NCI-H2227 treated with DMSO at 0.1 percent for 48 hours (cell line): Measurements from ENCODE around the gene TEPSIN.

Source experiments
- DNase-seq: peaks from one replicate; lab custom pipeline; 2025; lab: John Stamatoyannopoulos, UW

The TEPSIN gene

GRCh38 chr17:81219476-81220180, 19.2 kb downstream of the TEPSIN start:
- no peak for DNase-seq

DNA sequence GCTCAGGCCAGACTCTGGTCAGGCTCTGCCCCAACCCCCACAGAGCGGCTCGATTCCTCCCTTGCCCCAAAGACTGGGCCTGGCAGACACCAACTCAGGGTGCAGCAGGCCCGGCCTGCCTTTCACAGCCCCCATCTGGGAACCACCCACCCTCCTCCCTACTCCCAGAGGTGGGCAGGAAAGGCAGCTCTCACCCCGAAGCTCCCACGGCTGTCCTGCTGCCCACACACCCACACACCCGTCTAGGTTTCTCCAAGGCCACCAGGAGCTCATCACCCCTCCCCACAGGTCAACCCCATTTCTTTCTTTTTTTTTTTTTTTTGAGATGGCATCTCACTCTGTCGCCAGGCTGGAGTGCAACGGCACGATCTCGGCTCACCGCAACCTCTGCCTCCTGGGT, 19.9 kb downstream of the TEPSIN start:
- DNase-seq: no peak

GRCh38 chr17:81218459-81218858, 20.4 kb downstream of the TEPSIN start:
- DNase-seq: no peak

GRCh38 chr17:81217491-81217890, 21.4 kb downstream of the TEPSIN start:
- no peak for DNase-seq

DNA sequence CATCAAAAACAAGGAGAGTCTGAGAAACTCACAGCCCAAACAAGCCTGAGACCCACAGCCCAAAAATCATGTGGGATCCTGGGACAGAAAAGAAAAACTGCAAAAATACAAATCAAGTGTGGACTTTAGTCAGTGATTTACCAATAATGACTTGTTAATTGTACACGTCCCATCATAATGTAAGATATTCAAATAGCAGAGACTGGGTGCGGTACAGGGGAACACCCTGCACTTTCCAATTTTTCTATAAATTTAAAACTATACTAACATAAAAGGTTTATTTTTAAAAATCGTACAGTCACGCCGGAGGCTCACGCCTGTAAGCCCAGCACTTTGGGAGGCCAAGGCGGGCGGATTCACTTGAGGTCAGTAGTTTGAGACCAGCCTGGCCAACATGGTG, 24.9 kb downstream of the TEPSIN start:
- no peak for DNase-seq

DNA sequence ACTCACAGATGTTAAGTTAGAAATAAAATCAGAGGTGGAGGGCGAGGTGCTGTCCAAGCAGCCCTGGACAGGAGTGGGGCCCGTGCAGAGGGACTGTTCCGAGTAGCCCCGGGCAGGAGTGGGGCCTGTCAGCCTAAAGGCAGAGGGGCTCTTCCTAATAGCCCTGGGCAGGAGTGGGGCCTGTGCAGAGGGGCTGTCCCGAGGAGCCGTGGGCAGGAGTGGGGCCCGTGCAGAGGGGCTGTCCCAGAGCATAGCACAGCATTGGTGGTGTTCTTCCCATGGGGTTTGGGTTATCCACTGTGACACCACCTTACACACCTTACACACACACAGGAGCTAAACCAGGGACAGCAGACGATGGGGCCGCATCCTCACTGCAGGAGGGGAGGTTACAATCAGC, 26.5 kb downstream of the TEPSIN start:
- no peak for DNase-seq

GRCh38 chr17:81210868-81211267, 28.0 kb downstream of the TEPSIN start:
- no peak for DNase-seq

DNA sequence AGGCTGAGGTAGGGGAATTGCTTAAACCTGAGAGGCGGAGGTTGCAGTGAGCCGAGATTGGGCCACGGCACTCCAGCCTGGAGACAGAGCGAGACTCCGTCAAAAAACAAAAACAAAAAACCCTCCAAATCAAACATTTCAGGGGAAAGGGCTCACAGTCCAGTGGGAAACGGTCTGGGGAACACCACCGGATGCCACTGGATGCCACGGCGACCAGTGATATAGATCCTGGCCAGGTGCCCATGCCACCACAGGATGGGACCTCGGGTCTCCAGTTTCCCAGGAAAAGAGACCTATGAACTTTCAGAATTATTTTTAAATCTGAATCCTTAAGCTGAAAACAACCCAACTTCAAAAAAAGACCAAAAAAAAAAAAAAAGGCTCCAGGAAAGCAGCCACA, 28.4 kb downstream of the TEPSIN start:
- no peak for DNase-seq

- no peak for DNase-seq
These were observed 29.7 kb downstream of the TEPSIN start for GRCh38 chr17:81209141-81209540.

- DNase-seq: no peak
These were observed 30.2 kb downstream of the TEPSIN start for GRCh38 chr17:81208651-81209050.

DNA sequence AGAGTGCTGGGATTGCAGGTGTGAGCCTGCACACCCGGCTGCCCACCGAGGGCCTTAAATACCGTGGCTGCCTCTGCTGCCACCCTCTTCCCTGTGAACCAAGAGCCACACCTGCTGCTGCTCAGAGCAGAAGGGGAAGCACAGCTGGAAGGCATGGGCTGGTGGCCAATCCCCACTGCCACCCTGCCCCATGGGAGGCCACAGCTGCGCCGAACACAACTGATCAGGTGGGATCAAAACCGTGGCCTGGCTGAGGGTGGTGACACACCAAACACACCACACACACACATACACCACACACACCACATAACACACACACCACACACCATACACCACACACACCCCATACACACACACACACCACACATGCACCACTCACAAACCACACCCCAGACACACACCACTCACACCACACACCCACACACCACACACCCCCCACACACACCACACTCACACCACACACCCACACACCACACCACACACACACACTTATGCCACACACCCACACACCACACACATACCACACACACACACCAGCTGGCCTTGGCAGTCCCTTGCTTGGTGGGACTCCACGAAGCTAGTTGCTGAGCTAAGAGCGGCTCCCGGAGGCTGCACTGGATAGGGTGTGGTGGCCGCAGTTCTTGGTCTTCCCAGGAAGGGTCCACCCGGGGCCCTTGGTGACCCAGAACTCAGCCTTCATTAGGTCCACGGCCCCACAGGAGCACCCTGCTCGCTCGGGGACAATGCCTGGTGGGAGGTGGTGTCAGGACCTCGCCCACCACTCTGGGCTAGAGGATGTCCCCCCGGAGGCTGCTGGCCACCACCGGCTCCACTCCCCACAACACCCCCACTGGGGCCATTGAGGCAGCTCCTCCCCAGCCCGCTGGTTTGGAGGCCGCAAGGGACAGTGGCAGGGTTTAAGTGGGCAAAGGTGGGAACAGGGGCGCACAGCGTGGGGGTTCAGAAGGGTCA, 31.0 kb downstream of the TEPSIN start:
- no peak for DNase-seq

DNA sequence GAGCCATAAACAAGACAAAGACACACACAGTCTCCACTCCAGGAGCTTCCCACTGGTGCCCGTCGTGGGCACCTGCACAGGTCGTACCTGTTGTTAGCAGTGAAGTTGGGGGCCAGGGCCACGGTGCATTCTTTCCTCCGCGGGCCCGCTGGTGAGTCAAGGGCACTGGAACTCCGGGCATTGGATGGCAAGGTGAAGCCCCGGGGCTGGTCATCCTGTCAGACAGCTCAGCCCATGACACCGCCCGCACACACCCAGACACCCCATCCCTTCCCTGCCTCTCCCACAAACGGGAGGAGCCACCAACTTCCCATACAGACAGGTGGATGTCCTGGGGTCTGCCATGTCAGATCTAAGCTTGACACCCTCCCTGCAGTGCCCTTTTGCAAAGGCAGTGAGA, 32.2 kb downstream of the TEPSIN start:
- no peak for DNase-seq

DNA sequence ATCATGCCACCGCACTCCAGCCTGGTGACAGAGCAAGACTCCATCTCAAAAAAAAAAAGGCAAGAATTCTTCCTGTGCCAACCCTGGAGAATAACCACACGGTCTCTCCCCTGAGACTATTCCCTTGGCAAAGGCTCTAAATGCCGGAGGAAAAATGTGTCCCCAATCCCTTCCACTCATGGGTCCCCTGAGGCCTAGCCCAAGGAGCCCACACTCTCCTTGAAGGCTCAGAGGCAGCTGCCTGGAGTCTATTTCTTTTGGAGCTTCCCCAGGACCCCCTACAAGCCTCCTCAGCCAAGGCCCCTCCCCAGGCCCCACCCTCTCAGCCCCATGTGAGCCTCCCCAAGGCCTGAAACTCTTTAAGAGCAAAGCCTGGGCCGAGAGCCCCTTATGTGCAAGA, 32.7 kb downstream of the TEPSIN start:
- no peak for DNase-seq

DNA sequence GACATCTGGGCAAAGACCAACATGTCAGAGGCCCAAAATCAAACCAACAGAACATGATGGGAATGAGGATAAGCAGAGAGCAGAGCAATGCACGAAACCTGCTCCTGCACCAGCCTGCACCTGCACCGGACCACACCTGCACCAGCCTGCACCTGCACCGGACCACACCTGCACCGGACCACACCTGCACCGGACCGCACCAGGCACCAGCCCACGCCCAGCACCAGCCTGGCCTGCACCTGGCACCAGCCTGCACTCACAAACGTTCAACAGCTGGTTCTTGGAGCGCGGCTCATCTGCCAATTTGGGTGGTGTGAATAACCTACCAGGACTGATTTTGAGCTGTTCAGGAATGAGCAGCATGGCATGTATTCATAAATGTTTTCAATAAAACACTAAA, 34.3 kb downstream of the TEPSIN start:
- DNase-seq: no peak

DNA sequence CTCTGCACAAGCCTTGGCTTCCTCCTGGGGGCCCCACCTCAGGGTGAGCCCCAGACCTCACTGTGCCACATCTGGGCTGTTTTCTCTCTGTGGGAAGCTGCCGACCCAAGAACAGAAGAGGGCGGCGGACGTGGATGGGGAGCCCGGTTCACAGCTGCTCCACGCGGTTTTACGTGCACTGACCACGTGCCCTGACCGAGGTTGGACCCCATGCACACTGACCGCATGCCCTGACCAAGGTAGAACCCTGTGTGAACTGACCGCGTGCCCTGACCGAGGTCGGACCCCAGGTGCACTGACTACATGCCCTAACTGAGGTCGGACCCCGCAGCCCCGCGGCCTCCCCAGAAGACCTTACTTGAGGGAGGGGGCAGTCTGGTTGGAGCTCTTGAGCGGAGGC, 35.7 kb downstream of the TEPSIN start:
- DNase-seq: no peak

GRCh38 chr17:81202318-81202717, 36.5 kb downstream of the TEPSIN start:
- DNase-seq: no peak

GRCh38 chr17:81200695-81201580, 37.9 kb downstream of the TEPSIN start:
- DNase-seq: peak; percentile 9

DNA sequence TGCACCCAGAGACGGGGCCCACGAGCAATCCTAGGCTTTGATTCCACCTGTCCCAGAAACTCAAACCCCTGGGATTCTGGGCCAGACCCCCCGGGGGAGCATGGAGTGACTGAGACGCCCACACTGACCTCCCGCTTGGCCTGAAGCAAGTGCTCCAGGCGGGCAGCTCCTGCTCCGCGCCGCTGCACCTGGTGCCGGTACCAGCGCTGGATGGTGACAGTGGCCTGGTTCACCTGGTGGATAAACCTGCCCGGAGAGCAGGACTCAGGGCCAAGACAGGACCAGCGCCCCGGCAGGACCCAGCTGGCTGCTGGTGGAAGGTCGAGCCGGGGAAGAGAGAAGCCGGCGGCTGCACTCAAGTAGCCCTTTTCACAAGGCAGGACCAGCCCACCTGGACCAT, 38.7 kb downstream of the TEPSIN start:
- DNase-seq: no peak

DNA sequence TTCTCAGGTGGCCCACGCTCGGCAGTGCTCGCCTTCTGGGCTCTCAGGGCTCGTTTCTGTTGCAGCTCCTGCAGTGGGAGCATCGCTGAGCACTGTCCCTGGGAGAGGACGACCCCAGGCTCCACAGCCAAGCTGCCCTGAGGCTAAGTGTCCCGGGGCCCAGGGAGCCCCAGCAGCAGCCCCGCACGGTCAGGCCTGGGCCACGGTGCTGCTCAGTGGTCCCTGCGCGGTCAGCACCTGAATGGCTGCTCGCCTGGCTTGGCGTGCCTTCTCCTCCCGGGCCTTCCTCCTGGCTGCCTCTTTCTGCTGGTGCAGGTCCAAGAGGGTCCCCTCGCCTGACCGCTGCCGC, 39.4 kb downstream of the TEPSIN start:
- DNase-seq: no peak

DNA sequence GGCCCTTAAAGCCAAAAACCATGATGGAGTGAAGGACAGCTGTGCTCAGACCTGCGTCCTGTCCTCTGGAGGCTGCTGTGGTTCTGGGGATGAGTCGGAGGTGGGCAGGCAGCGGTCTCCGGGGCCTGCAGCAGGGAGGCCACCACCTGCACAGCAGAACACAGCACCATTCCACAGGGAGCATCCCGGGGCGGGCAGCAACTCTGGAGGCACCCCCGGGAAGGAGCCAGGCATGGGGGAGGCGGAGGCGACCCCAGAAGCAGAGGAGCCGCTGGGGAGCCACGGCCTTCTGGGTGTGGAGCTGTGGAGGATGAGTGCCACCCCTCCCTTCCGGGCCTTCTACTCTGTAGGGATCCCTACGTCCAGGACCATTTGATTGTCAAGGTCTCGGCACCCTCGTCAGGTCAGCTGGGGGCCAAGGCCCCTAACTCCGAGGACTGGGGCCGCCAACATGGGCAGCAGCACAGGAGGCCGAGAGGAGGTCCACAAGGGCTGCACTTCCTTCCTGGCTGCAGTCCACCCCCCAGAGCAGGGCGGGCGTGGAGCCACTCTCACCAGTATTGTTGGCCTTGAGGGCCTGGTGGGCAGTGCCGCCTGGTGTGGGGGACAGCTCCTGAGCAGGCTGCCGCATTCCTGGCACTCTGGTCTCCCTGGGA, 39.9 kb downstream of the TEPSIN start:
- DNase-seq: no peak

DNA sequence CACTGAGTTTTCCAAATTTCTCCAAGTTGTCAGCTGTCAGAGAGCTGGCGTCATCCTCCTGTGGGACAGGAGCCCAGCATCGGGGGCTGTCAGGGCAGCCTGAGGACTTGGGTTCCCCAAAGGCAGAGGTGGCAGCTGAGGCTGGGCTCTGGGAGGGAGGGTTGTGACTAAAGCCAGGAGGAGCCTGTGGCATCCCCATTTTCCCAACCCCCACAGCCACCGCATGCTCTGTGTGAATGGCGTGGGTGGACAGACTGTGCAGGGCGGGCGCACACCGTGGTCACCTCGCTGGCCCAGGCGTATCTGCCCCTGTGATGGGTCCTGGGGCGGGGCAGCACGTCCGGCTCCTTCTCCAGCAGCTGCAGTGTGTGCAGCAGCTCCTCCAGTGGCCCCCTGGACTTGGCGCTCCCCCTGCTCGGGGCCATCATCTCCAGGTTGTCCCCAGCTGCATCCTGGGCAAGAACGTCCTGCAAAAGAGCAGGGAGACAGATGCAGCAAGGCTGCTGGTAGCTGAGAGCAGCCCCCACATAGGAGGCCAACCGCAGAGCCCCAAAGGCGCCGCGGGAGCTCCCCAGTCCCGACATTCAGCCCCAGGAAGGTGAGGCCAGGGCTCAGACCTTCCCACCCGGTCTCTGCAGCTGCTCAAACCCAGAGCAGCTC, 40.9 kb downstream of the TEPSIN start:
- DNase-seq: no peak
